Kidney (tissue), 14 donors: ENCODE data around the gene GRK4. TPM values are rescaled to one million over a fixed set of nuclear protein-coding genes. Genes with fewer than 3 reads are reported as not detected.
"Not testable (repeated sequence)": the region's sequence is repeated elsewhere in the genome, so short reads cannot be mapped to it uniquely, and the experiment has no call there.

ENCODE experiments used
- DNase-seq, 5 donors: peaks; one replicate each; pipeline ENCODE4 v3.0.0-alpha.2; 2013 to 2020
- FAIRE-seq: peaks from 2 replicates; lab custom pipeline; 2012; peaks lifted over from hg19 to GRCh38; lab: Jason Lieb, UNC
- H3K27ac ChIP-seq, 2 donors: one replicate each; pipeline ENCODE4 v1.7.0; 2013; ENCODE audit warnings: low read depth in 2 of 2, low read length in 2 of 2, inconsistent platforms in 1 of 2
- H3K27me3 ChIP-seq: one replicate; pipeline ENCODE4 v1.7.1; 2013; ENCODE audit warnings: low read length, inconsistent platforms; ENCODE audit not compliant: control insufficient read depth, insufficient read depth
- H3K36me3 ChIP-seq, 3 donors: one replicate each; pipeline versions ENCODE4 v1.7.0 to v1.7.1; 2013; ENCODE audit warnings: low read length in 3 of 3, control low read depth in 1 of 3, inconsistent platforms in 1 of 3; ENCODE audit not compliant: insufficient read depth in 3 of 3, control insufficient read depth in 2 of 3
- H3K4me1 ChIP-seq, 3 donors: one replicate each; pipeline versions ENCODE4 v1.7.0 to v1.7.1; 2013; ENCODE audit warnings: low read length in 3 of 3, inconsistent platforms in 1 of 3, low read depth in 1 of 3; ENCODE audit not compliant: control insufficient read depth in 2 of 3, insufficient read depth in 2 of 3
- H3K4me3 ChIP-seq, 3 donors: one replicate each; pipeline versions ENCODE4 v1.7.0 to v1.8.1; 2013; ENCODE audit warnings: low read length in 3 of 3, control low read depth in 1 of 3, inconsistent platforms in 1 of 3
- H3K9ac ChIP-seq, 3 donors: one replicate each; pipeline versions ENCODE4 v1.7.0 to v1.7.1; 2013; ENCODE audit warnings: low read length in 3 of 3, control low read depth in 1 of 3, inconsistent platforms in 1 of 3
- H3K9me3 ChIP-seq, 3 donors: one replicate each; pipeline versions ENCODE4 v1.7.0 to v1.7.1; 2013; ENCODE audit warnings: low read length in 3 of 3, control low read depth in 1 of 3, inconsistent platforms in 1 of 3; ENCODE audit not compliant: control insufficient read depth in 2 of 3, insufficient read depth in 1 of 3
- CTCF ChIP-seq: IDR thresholded peaks from 3 replicates; pipeline ENCODE4 v1.5.1; 2012; ENCODE audit warnings: mild to moderate bottlenecking, moderate library complexity, borderline replicate concordance; ENCODE audit not compliant: insufficient read depth; ENCODE audit errors: extremely low read depth
- intact Hi-C: fragments of 100-400 bp; cut with DNase I; formaldehyde crosslinking; loops from one replicate; pipeline ENCODE4 v1.11.1; 2022
- polyA plus RNA-seq: library from polyadenylated mRNA; stranded (reverse); fragments of 350-450 nt; fragmentation: Illumina TruSeq; extraction: RNeasy Lipid Tissue Mini Kit (QIAGEN cat#74804); gene quantifications from one replicate; pipeline ENCODE4 v1.2.3, GENCODE V29; 2014; ENCODE audit warnings: low read depth, low replicate concordance; ENCODE audit not compliant: insufficient read depth
- total RNA-seq: library from RNA; stranded (reverse); fragmentation: NEBNext Ultra II Directional; extraction: Animal tissue kit (Norgen Biotek cat#: 25700); gene quantifications from one replicate; pipeline ENCODE4 v1.2.1, GENCODE V29; 2021
- donor health status: control.
- donor health status: control.
- donor health status: control.
- donor health status: control.
- donor health status: control.
- donor health status: DM: yes; HTN: yes; CAD: no.
- donor health status: Normal renal cell carcinoma (clear cell type).

The GRK4 gene
- total and polyA plus RNA-seq, 2 donors from 2014 or later = 4.3 TPM

- peak in 1 of 5 donors; percentile 93 for DNase-seq
- peaks cover 0 to 35% (median 19%) of the 10 kb centered on the region in 3 donors for H3K36me3 ChIP-seq
- no peak for TF ChIP-seq CTCF
- intact Hi-C loops = no loop called here
- FAIRE-seq = no peak
- H3K27ac ChIP-seq = no peak overlapping the region
- H3K27me3 ChIP-seq = no peaks in the 10 kb centered on the region
- H3K4me3 ChIP-seq = no peak overlapping the region
- H3K9ac ChIP-seq = peak overlapping the region in 1 of 3 donors; percentile 9
- no peaks in the 10 kb centered on the region for H3K9me3 ChIP-seq
- peaks cover 0 to 23% (median 3%) of the 10 kb centered on the region in 3 donors for H3K4me1 ChIP-seq
Observed at GRCh38 chr4:2937146-2937857, 26.1 kb upstream of the GRK4 start.

- TF ChIP-seq CTCF = no peak
- H3K27ac ChIP-seq = no peak overlapping the region
- H3K4me1 ChIP-seq = peaks cover 0 to 20% (median 3%) of the 10 kb centered on the region in 3 donors
- H3K27me3 ChIP-seq = no peaks in the 10 kb centered on the region
- no peaks in the 10 kb centered on the region for H3K9me3 ChIP-seq
- no peak overlapping the region for H3K4me3 ChIP-seq
- intact Hi-C loops = no loop called here
- no peak overlapping the region for H3K9ac ChIP-seq
- peaks cover 0 to 39% (median 20%) of the 10 kb centered on the region in 3 donors for H3K36me3 ChIP-seq
- FAIRE-seq (no peak), DNase-seq (no peak)
Observed at GRCh38 chr4:2937986-2938385, 25.4 kb upstream of the GRK4 start.

- H3K4me3 ChIP-seq, H3K9me3 ChIP-seq, DNase-seq, intact Hi-C loops, H3K27ac ChIP-seq, FAIRE-seq, H3K9ac ChIP-seq, H3K27me3 ChIP-seq: not testable (repeated sequence)
- H3K4me1 ChIP-seq = peaks cover 0 to 17% (median 3%) of the 10 kb centered on the region in 3 donors
- peaks cover 0 to 43% (median 22%) of the 10 kb centered on the region in 3 donors for H3K36me3 ChIP-seq
Observed at GRCh38 chr4:2938411-2938810, 25.0 kb upstream of the GRK4 start.

- FAIRE-seq (no peak), DNase-seq (peak in 1 of 5 donors; percentile 48)
- Histone ChIP-seq H3K27me3 (no peaks in the 10 kb centered on the region), H3K4me3 (no peak overlapping the region), H3K9ac (no peak overlapping the region), H3K36me3 (peaks cover 0 to 46% (median 24%) of the 10 kb centered on the region in 3 donors), H3K27ac (no peak overlapping the region), H3K9me3 (no peaks in the 10 kb centered on the region), H3K4me1 (peaks cover 0 to 15% (median 3%) of the 10 kb centered on the region in 3 donors)
- TF ChIP-seq CTCF = no peak
- intact Hi-C loops = no loop called here
Observed at GRCh38 chr4:2938906-2939305, 24.5 kb upstream of the GRK4 start.
